GM21381 (cell line): Measurements from ENCODE around the gene IGF2BP2.
"Not testable (repeated sequence)": the region's sequence is repeated elsewhere in the genome, so short reads cannot be mapped to it uniquely, and the experiment has no call there.

Experiments
- ATAC-seq: cut with Tn5 transposase; IDR thresholded peaks from one replicate; pipeline ENCODE4 v1.9.1; 2021; ENCODE audit warnings: mild to moderate bottlenecking, moderate library complexity; ENCODE audit not compliant: unreplicated experiment

IGF2BP2 gene

GRCh38 chr3:185647134-185647879 is 177.5 kb downstream of the IGF2BP2 start:
- ATAC-seq: no peak

GRCh38 chr3:185646382-185647133 is 178.3 kb downstream of the IGF2BP2 start:
- ATAC-seq: no peak

- ATAC-seq: no peak
These were observed 179.1 kb downstream of the IGF2BP2 start for GRCh38 chr3:185645596-185646381.

- not testable (repeated sequence) for ATAC-seq
These were observed 179.7 kb downstream of the IGF2BP2 start for GRCh38 chr3:185645191-185645590.

GRCh38 chr3:185640308-185640707 is 184.5 kb downstream of the IGF2BP2 start:
- ATAC-seq: no peak

- ATAC-seq: no peak
These were observed 185.1 kb downstream of the IGF2BP2 start for GRCh38 chr3:185639632-185640206.

GRCh38 chr3:185638651-185639050 is 186.2 kb downstream of the IGF2BP2 start:
- ATAC-seq: not testable (repeated sequence)

GRCh38 chr3:185637388-185637787 is 187.5 kb downstream of the IGF2BP2 start:
- no peak for ATAC-seq

- no peak for ATAC-seq
These were observed 191.8 kb downstream of the IGF2BP2 start for GRCh38 chr3:185632996-185633395.

- no peak for ATAC-seq
These were observed 193.2 kb downstream of the IGF2BP2 start for GRCh38 chr3:185631508-185632206.

GRCh38 chr3:185631108-185631507 is 193.7 kb downstream of the IGF2BP2 start:
- no peak for ATAC-seq

GRCh38 chr3:185630182-185630622 is 194.6 kb downstream of the IGF2BP2 start:
- no peak for ATAC-seq

- ATAC-seq: no peak
These were observed 195.2 kb downstream of the IGF2BP2 start for GRCh38 chr3:185629554-185630181.

GRCh38 chr3:185625784-185626183 is 199.1 kb downstream of the IGF2BP2 start:
- no peak for ATAC-seq

- ATAC-seq: no peak
These were observed 200.7 kb downstream of the IGF2BP2 start for GRCh38 chr3:185623939-185624665.

GRCh38 chr3:185613016-185613415 is 211.8 kb downstream of the IGF2BP2 start:
- ATAC-seq: no peak

- no peak for ATAC-seq
These were observed 218.6 kb downstream of the IGF2BP2 start for GRCh38 chr3:185606196-185606595.

- ATAC-seq: no peak
These were observed 219.3 kb downstream of the IGF2BP2 start for GRCh38 chr3:185605566-185605965.

- ATAC-seq: peak; percentile 73
These were observed 229.3 kb downstream of the IGF2BP2 start for GRCh38 chr3:185595526-185595925.
